ENCODE results near the gene SPEF1.

DNA sequence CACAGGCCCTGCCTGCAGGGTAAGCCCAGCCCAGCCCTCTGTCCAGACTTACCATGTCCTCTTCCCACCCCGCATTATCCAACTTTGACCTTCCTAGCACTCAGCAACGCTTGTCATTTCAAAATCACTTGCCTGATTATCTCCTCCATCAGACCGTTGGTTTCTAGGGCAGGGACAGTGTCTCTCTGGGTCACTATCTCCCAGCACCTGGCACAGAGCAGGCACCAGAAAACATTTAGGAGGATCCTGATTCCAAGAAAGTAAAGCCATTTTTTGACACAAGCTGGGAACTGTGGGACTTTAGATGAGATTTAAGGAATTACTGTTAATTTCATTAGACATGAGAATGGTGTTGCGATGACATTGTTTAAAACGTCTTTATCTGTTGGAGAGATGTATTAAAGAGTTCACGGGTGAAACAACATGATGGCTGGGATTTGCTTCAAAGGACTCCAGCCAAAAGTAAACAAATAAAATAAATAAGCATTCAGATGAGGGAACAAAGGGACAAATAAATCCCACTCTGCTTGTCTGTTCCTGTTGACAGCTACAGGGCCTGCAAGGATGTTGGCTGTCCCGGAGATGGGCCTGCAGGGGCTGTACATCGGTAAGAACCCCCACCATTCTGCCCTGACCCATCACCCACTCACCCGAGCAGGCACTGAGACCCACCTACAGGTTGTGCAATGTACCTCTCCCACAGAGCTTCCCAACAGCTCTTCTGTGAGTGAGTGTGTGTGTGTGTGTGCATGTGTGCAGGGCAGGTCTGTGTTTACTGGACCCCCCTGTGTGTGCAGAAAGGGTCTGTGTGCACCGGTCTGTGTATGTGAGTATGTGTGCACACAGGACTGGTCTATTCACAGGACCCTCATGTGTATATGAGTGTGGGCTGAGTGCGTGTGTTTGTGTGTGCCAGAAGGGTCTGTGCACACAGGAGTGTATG, 42.9 kb downstream of the SPEF1 start:
- TF ChIP-seq POLR2AphosphoS5 (IDR thresholded peaks at IDR 0.05) (no peak), POLR2A (IDR thresholded peaks at IDR 0.05) (no peak)
- TF ChIP-seq, protein P1, sequence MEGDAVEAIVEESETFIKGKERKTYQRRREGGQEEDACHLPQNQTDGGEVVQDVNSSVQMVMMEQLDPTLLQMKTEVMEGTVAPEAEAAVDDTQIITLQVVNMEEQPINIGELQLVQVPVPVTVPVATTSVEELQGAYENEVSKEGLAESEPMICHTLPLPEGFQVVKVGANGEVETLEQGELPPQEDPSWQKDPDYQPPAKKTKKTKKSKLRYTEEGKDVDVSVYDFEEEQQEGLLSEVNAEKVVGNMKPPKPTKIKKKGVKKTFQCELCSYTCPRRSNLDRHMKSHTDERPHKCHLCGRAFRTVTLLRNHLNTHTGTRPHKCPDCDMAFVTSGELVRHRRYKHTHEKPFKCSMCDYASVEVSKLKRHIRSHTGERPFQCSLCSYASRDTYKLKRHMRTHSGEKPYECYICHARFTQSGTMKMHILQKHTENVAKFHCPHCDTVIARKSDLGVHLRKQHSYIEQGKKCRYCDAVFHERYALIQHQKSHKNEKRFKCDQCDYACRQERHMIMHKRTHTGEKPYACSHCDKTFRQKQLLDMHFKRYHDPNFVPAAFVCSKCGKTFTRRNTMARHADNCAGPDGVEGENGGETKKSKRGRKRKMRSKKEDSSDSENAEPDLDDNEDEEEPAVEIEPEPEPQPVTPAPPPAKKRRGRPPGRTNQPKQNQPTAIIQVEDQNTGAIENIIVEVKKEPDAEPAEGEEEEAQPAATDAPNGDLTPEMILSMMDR (IDR thresholded peaks at IDR 0.05): no peak
